GM18951 (cell line): ENCODE data around the gene SSH3.

Source experiments
- POLR2A ChIP-seq: IDR thresholded peaks from 4 replicates; pipeline ENCODE4 v1.6.1; 2011; ENCODE audit warnings: mild to moderate bottlenecking; ENCODE audit not compliant: insufficient read length, insufficient read depth; ENCODE audit errors: extremely low read depth
- in situ Hi-C: fragments of 300-500 bp; cut with MboI; formaldehyde crosslinking; loops from one replicate; pipeline ENCODE4 v1.12.0; 2022; ENCODE audit warnings: low sequenced_read_pairs, mixed read lengths, inconsistent platforms; ENCODE audit not compliant: unreplicated experiment

The SSH3 gene

DNA sequence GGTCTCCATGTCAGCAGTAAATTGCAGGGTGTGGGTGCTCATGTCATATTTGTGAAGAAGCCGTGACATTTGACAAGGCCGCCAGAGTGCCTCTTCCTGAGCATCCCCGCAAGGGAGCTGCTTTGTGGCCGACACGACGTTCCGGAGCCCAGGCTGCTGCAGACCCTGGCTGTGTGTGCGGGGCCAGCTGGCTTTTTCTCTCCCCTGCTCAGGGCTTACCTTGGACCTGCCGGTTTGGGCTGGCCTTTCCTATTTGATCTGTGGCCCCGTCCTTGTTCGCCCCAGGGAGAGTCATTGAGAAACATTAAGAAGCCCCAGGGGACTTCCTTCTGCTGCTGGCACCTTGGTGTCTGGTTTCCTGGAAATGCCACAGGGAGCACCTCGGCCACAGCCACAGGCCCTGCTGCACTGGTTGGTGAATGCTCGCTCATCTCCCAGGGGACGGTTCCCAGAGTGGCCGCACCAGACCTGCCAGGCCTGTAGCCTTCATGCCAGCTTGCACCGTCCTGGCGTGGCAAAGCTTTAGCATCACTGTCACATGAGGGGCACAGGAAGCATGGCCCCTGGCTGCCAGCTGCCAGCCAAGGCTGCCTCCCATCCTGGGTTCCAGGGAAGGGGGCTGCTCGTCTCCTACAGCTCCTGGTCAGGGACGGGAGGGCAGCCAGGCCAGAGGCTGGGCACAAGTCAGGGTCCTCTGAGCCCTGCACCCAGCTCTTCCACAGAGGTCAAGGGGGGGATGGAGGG, 31.6 kb upstream of the SSH3 start:
- in situ Hi-C loops, result no loop called here
- peak; percentile 25 for TF ChIP-seq POLR2A

DNA sequence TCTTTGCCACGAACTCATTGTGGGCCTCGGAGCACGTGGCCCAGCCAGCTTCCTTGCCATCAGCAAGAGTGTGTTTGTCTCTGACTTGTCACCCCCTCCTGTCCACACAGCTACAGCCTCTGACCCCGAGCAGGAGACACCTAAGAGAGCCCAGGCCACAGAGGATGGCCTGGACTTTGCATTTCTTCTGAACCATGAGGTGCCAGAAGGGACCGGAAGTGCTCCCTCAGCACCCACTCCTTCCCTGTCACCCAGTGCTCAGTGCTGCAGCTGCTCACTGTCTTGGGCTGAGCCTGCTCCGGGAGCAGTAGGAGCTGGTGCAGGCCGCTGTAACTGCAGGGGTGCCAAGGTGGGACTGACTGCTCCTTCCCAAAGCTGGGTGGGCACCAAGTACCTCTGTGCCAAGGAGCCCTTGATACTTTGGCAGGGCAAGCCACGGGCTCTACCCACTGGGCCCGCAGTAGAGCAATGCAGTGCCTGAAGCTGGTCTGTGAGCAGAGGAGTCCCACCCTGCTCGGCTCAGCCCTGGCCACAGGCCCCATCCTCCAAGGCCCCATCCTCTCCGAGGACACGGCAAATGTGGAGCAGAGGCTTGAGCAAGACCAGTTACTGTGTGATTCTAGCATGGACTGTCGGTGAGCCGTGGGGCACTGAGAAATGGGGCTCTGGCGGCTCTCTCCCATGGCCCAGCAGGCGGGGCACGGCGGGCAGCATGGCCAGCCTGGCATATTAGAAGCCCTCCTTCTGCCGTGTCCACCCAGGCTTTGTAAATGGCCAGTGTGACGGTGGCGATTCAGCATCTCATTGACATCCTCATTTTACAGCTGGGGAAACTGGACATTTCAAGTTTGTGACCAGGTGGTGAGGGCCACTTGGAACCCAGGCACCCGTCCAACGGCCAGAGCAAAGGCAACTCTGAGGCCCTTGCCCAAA, 30.7 kb upstream of the SSH3 start:
- no peak for TF ChIP-seq POLR2A

DNA sequence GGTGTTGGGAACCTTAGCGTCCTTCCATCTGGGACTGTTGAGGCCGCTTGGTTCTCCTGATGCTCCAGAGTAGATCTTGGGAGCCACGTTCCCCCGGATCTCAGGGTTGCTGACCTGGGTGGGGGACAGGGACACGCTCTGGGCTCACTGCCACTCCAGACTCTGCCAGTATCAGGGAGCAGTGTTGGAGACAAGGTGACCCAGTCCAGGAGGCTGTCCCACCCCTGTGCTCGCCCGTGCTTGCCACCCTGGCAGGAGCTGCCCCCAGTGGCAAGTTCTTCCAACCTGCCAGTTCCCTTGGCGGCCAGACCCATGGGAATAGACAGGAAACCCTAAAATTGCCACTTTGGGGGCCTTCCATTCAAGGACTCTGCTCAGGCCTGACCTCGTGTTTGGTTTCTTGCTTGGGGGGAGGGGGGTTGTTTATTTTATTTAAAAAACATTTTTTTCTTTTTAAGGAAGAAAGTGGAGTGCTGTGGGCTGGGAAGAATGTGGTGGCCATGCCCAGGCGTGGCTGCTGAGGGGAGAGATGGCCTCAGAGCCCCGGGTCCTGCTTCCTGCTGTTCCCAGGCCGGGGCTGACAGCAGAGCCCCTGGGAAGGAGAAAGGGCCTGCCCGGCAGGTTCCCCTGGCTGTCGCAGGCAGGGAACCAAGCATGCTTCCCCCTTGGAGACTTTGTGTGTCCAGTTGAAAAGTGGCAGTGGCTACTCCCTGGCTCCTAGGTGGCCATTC, 29.9 kb upstream of the SSH3 start:
- TF ChIP-seq POLR2A, result no peak
- in situ Hi-C loops, result no loop called here

More for the DNA sequence above, 30.7 kb upstream of the SSH3 start:
- in situ Hi-C loops, result no loop called here

DNA sequence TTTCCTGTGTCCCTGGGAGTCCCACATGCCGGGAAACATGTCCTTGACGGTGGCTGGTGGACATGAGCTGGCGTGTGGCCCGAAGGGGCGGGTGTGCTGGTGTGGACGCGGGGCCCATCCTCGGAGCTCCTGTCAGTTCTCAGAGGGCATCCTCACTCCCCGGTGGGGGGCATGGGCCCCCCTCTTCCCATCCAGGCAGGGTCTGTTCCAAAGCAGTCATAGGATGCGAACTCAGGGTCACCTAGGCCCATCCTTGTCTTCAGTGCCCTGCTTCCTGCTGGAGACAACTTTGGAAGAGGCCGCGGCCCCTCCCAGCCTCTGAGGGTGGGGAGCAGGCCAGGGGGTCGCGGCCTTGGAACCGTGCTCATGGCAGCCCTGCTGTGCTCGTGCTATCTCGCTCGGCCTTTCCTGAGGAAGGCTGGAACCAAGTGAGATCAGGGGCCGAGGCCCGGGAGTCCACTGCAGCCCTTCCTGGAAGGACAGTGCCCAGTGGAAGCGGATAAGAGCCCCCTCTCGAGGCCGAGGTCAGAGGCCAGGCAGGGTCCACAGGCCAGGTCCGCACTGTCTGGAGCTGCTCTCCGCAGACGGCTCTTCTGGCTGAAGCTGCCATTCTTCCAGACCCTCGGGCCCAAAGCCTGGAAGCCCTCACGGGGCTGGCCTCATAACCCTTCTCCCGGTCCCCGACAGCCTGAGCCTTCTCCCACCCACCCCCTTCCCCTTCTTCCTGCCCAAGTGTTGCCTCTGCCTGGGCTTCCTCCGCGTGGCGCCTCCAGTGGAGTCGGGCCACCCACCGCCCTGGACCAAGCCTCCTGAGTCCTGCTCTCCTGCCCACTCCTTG, 28.3 kb upstream of the SSH3 start:
- in situ Hi-C loops, result no loop called here
- TF ChIP-seq POLR2A, result no peak

DNA sequence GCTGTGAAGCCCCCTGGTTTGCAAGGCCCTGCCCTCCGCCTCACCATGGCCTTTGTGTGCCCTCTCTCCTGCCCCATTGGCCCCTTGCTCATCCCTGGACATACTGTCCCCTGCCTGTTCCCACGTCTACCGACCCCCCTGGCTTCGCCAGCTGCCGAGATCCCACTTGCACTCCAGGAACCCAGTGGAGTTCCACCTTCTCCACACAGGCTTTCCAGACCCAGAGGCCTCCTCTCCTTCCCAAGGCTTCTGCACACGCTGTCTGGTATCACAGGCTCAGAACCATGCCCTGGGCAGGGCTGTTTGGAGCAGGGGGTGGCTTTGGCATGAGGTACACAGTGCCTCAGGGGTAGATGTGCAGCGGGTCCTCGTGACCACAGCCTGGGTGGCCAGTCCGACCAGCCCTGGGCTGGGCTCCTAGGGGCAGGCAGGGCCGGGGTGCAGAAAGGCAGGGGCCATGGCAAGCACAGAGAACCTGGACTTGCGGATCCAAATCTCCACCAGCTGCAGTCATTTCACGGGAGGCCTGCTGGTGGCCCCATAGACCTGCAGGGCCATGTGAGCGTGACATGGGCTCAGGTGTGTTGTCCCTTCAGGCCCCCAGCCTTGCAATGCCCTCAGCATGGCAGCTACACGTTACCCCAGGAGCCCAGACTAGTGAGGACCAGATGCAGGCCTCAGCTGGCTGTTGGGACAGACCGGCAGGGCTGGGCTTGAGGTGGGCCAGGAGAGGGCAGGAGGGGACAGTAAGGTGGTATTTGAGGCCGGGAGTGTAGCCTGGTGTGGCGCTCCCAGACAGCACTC, 27.5 kb upstream of the SSH3 start:
- in situ Hi-C loops, result no loop called here
- TF ChIP-seq POLR2A, result no peak

DNA sequence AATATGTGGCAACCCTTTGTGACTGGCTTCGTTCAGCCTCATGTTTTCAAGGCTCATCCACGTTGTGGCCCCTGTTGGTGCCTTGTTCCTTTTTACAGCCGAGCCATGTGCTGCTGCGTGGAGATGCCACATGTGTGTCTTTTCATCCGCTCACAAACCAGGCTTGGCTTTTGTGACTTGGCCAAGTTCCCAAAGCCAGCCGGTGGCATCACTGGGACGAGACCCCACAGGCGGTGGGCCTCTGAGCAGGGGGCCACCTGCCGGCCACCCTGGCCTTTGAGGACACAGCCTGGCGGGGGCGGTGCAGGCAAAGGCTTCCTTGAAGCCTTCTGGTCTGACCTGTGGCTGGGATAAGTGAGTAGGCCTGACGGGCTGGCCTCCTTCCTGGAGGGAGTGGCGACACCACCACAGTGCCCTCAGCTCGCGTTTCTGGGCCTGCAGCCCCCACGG, 26.5 kb upstream of the SSH3 start:
- no peak for TF ChIP-seq POLR2A
- in situ Hi-C loops, result no loop called here

DNA sequence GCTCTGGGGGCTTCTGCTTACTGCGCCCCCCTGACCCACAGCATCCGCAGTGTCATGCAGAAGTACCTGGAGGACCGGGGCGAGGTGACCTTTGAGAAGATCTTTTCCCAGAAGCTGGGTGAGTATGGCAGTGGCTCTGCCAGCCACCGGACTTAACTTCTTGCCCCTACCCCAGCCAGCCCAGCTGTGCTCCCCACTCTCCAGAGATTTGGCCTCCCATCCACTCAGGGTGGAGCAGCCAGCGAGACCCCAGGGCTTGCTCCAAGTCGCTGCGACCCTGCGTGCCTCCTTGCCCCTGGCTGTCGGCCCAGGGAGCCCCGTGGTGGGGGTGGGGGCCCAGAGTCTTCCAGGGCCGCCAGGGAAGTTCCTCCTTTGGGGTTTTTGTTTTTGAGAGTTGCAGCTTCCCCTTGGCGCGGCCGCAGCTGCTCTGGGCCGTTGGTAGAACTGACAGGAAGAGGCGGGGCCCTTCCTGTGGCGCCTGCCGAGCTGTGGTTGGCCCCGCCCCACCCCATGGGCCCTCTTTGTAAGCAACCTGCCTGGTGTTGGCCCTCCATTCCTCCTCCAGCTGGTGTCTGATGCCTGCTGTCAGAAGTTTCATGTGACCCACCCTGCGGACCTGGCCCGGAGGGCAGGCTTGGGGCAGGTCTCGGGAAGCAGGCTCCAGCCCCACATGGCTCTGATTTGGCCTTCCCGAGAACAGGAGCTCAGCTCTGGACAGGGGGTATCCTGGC, 25.9 kb upstream of the SSH3 start:
- in situ Hi-C loops, result no loop called here
- peak; percentile 65 for TF ChIP-seq POLR2A

DNA sequence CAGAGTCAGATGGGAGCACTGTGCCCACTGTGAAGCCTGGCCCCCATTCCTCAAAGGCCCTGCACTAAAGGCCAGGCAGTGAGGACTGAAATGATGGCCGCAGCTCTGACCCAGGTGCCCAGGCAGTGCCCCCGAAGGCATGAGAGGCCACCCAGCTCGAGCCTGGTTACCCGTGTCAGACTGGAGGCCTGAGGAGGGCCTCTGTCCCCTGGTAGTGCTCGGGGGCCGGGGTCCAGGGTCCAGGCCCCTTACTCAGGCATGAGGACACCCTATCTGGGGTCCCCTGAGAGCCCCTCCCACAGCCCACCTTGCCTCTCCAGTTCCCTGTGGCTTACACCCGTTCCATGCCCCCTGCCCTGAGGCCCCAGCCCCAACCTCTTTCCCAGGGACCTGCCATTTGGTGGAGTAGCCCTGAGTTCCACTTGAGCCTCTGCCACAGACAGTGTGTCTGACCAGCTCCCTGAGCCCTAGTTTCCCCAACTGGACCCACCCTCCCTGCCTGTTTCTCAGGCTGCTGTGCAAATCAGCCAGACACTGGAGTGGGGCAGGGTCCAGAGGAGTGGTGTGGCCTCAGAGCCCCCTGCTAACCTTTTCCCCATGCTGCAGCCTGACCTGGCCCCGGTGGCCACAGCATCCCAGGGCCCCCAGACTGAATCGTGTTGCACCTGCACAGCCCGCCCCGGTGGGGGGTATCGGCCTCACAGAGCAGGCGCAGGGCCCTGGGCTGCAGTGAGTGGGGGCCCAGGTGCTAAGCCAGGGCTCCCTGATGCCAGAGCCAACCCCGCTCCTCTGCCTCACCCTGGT, 25.0 kb upstream of the SSH3 start:
- in situ Hi-C loops, result no loop called here
- TF ChIP-seq POLR2A, result no peak

DNA sequence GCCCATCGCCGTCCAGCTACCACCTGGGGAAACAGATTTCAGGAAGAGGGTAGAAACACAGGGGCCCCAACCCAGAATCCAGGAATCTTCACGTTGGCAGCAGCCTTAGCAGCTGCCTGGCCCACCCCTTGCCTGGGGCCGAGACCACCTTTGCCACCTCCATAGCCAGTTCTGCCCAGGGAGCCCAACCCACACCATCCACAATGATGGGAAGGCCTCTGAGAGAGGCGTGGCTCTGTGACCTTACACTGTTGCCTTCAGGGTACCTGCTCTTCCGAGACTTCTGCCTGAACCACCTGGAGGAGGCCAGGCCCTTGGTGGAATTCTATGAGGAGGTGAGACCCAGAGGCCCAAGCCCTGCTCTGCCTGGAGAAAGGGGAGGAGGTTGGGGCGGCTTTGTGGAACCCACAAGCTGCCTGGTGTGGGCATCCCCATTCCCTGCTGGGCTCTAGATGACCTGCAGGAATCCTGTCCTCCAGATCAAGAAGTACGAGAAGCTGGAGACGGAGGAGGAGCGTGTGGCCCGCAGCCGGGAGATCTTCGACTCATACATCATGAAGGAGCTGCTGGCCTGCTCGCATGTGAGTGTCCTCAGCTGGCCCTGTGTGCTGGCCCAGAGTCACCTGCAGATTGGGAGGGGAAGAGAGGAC, 24.3 kb upstream of the SSH3 start:
- TF ChIP-seq POLR2A, result no peak
- in situ Hi-C loops, result no loop called here
